Measurements from ENCODE around the gene PI4K2A. TPM values are rescaled to one million over a fixed set of nuclear protein-coding genes. Genes with fewer than 3 reads are reported as not detected.
A peak's percentile ranks its signal among the peaks of the same experiment; 100 is the strongest.
"Not testable (repeated sequence)": the region's sequence is repeated elsewhere in the genome, so short reads cannot be mapped to it uniquely, and the experiment has no call there.

PI4K2A gene
- polyA plus RNA-seq, 3 donors from 2014 or later = 12.6 to 19.6 (median 17.6) TPM

GRCh38 chr10:97666992-97667391 is 26.5 kb downstream of the PI4K2A start:
- peaks cover under 1 to 3% (median 2%) of the 10 kb centered on the region in 3 donors for H3K27me3 Mint-ChIP-seq (ENCODE audit: low read depth in 3 of 3)
- H3K4me3 Mint-ChIP-seq = no peak overlapping the region
- H3K4me1 Mint-ChIP-seq = peaks cover 11 to 12% of the 10 kb centered on the region in 2 donors
- H3K27ac Mint-ChIP-seq = no peak overlapping the region
- H3K9me3 Mint-ChIP-seq = no peaks in the 10 kb centered on the region
- peaks cover 31 to 48% (median 38%) of the 10 kb centered on the region in 3 donors for H3K36me3 Mint-ChIP-seq
- DNase-seq = no peak

DNA sequence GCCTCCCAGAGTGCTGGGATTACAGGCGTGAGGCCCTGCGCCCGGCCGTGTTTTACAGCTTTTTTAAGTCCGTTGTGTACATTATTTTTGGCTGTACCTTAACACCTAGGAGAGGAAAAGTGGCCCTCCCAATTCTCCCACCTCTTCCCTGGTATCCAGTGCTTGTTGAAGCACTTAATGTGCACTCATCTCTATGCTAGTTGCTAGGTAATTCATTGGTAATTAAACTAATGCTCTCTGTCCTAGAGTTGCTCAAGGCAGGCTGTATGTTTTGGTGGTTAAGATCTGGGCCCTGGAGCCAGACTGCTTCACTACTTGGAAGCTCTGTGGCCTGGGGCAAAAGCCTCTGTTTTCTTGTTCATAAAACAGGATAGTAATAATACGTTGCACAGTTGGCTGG is 27.0 kb downstream of the PI4K2A start:
- Mint-ChIP-seq H3K27me3 (ENCODE audit: low read depth in 3 of 3) (peaks cover 2 to 3% (median 3%) of the 10 kb centered on the region in 3 donors), H3K36me3 (peaks cover 31 to 48% (median 35%) of the 10 kb centered on the region in 3 donors), H3K4me1 (peaks cover 11 to 12% of the 10 kb centered on the region in 2 donors), H3K27ac (peak overlapping the region in 3 of 6 donors; percentile 1 to 56 (median 36)), H3K4me3 (no peak overlapping the region), H3K9me3 (no peaks in the 10 kb centered on the region)
- no peak for DNase-seq

DNA sequence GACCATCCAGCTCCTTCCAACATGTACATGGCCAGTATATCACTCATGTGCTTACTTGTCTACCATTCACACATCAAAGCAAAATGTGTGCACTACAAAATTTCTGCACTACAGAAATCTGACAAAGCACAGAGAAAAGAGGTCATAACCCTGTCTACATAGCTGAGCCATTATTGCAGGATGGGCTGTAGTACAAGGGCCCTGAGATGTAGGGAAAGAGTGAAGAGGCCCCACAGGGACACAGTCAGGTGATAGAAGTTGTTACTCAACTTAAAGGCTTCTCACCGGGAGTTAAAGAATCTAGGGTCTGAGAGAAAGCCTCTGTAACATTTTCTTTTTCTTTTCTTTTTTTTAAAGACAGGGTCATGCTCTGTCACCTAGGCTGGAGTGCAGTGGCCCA is 29.1 kb downstream of the PI4K2A start:
- Mint-ChIP-seq H3K4me1 (peaks cover 11 to 12% of the 10 kb centered on the region in 2 donors), H3K9me3 (no peaks in the 10 kb centered on the region), H3K27me3 (ENCODE audit: low read depth in 3 of 3) (peaks cover 3 to 5% (median 5%) of the 10 kb centered on the region in 3 donors), H3K27ac (peak overlapping the region in 3 of 6 donors; percentile 35 to 71 (median 64)), H3K36me3 (peaks cover 24 to 47% (median 24%) of the 10 kb centered on the region in 3 donors), H3K4me3 (no peak overlapping the region)
- no peak for DNase-seq

DNA sequence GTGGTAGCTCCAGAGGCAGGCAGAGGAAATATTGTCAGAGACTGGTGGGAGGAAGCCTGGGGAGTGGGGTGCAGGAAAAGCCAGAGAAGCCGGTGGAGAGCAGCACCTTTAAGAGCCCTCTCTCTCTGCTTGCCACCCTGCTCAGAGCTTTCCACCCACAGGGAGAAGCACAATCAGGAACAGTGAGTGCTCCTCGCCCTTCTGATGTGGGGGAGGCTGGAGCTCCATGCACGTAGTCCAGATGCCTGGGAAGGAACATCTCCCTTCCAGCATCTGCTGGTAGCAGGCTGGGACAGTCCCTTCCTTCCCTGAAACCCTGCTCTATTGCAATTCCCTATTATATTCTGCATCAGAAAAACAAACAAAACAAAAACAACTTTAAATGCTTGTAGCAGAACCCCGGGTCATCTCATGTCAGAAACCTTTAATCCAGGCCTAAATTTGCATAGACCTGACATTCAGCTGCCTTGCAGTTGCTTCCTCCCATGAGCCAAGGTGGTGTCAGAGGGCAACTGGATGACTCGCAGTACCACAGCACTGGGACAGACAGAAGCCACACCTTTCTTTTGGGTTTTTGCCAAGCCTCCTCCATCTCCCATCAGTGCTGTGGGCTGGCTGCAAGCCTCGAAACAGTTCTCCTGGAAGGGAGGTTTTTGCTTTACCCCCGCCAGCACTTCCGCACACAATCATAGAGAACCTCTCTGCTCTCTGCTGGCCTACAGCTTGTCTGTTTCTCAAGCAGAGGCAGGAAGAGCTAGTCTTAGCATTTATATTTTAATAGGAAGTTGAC is 33.5 kb downstream of the PI4K2A start:
- Mint-ChIP-seq H3K4me1 (no peaks in the 10 kb centered on the region), H3K27ac (no peak overlapping the region)

DNA sequence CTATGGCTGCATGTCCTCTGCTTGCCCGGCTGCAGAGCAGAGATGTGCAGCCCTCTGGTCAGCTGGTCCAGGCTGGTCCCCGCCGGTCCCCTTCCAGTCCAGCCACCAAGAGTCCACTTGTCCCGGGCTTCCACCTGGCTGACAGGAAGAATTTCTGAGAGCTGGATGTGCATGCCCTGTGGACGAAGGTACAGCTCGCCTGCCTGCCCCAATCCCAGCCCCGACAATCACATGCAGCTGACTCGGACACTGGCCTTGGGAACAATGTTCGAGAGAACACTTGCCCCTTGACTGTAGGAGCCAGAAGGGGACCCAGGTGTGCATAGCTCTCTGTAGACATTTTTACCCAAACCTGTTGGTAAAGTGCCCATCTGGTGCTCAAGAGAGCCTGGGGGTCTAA is 34.8 kb downstream of the PI4K2A start:
- Mint-ChIP-seq H3K36me3 (peaks cover 10 to 28% (median 10%) of the 10 kb centered on the region in 3 donors), H3K27ac (no peak overlapping the region)

More for the DNA sequence above, 33.5 kb downstream of the PI4K2A start:
- H3K4me3 Mint-ChIP-seq = no peak overlapping the region
- H3K9me3 Mint-ChIP-seq = no peaks in the 10 kb centered on the region
- no peak for DNase-seq
- peaks cover 3 to 5% (median 5%) of the 10 kb centered on the region in 3 donors for H3K27me3 Mint-ChIP-seq (ENCODE audit: low read depth in 3 of 3)
- peaks cover 10 to 32% (median 11%) of the 10 kb centered on the region in 3 donors for H3K36me3 Mint-ChIP-seq

GRCh38 chr10:97676770-97677581 is 36.5 kb downstream of the PI4K2A start:
- H3K27me3 Mint-ChIP-seq (ENCODE audit: low read depth in 3 of 3) = peaks cover 3 to 5% (median 5%) of the 10 kb centered on the region in 3 donors
- peak; percentile 46 to 55 (median 48) for DNase-seq
- H3K9me3 Mint-ChIP-seq = no peaks in the 10 kb centered on the region
- H3K4me1 Mint-ChIP-seq = no peaks in the 10 kb centered on the region
- peaks cover 6 to 23% (median 7%) of the 10 kb centered on the region in 3 donors for H3K36me3 Mint-ChIP-seq
- H3K27ac Mint-ChIP-seq = peak overlapping the region in 4 of 6 donors; percentile 59 to 69 (median 67)
- no peak overlapping the region for H3K4me3 Mint-ChIP-seq

More for the DNA sequence above, 34.8 kb downstream of the PI4K2A start:
- H3K4me1 Mint-ChIP-seq = no peaks in the 10 kb centered on the region
- H3K9me3 Mint-ChIP-seq = no peaks in the 10 kb centered on the region
- DNase-seq = no peak
- peaks cover 3 to 5% (median 5%) of the 10 kb centered on the region in 3 donors for H3K27me3 Mint-ChIP-seq (ENCODE audit: low read depth in 3 of 3)
- H3K4me3 Mint-ChIP-seq = no peak overlapping the region

DNA sequence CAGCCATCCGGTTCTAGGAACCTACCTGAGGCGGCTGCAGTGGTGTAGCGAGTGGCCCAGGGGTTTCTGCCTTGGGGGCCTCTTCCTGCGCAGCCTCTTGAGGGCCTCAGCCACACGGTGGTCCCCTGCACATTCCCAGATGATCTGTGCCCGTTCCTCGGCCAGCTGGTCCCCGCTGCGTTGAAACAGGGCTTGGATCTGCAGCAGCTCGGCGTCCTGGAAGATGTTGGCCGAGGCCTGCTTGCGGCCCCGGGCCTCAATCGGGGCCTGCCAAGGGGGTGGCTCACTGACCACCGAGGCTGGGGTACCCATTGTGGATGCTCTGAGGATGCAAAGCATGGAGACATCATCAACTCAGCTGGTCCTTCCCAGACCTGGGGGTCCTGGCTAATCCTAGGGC is 39.1 kb downstream of the PI4K2A start:
- Mint-ChIP-seq H3K27ac (no peak overlapping the region), H3K36me3 (peaks cover 0 to 7% (median 3%) of the 10 kb centered on the region in 3 donors), H3K4me3 (no peak overlapping the region), H3K4me1 (no peaks in the 10 kb centered on the region), H3K9me3 (no peaks in the 10 kb centered on the region), H3K27me3 (ENCODE audit: low read depth in 3 of 3) (peaks cover 0 to 6% (median 2%) of the 10 kb centered on the region in 3 donors)
- DNase-seq = no peak

DNA sequence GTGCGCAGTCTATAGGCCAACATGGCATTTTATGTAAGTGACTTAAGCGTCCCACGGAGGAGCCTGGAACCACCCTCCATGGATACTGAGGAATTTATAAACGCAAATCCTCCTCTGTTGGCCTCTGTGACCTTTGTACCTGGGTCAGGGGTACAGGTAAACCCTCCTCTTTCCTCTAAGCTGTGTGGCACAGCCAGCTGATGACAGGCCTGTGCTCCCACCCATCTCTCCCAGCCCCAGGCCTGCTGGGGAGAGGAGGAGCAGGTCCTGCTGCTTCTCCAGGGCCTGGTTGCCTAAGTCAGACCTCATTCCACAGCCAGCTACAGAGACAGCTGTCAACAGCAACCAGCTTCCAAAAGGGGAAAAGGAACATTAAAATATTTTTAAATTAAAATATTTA is 41.6 kb downstream of the PI4K2A start:
- H3K4me1 Mint-ChIP-seq = peaks cover 9 to 15% of the 10 kb centered on the region in 2 donors
- no peaks in the 10 kb centered on the region for H3K36me3 Mint-ChIP-seq
- H3K4me3 Mint-ChIP-seq = no peak overlapping the region
- H3K27me3 Mint-ChIP-seq (ENCODE audit: low read depth in 3 of 3) = peaks cover 0 to 6% (median 2%) of the 10 kb centered on the region in 3 donors
- no peak for DNase-seq
- H3K27ac Mint-ChIP-seq = no peak overlapping the region
- no peaks in the 10 kb centered on the region for H3K9me3 Mint-ChIP-seq

DNA sequence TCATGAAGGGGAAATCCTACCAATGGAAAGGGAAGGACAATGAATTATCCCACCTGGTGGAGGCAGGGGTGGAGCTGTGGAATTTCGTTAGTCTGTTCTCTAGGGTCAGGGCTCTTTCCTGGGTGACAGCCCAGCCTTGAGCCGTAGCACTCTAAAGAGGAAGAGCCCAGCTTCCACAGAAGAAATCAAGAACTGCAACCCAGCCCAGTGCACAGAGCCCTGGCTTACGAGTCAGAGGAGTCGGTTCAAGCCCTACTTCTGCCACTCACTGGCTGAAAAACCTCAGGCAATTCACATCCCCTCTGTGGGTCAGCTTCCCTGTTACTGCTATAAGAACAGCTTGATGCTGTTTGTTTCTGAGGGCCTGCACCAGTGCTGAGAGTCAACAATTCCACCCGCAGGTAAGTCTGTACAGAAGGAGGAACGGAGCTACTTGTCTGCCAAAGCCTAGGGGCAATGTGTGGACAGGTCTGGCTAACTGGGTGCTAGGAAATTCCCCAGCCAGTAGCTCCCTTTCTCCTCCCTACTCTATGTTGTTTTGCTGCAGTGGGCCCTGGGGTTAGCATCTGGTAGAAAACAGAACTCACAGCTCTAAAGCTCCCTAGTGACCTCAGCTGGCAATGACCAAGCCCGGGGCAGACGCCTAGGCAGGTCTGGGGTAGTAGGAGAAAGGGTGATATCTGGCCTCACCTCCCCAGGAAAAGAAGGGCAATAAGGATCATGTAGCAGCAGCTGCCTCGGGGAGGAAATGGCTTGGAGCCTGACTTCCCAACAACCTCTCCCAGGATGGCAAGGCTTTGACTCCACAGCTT is 43.3 kb downstream of the PI4K2A start:
- peaks cover 0 to 9% (median 0%) of the 10 kb centered on the region in 3 donors for H3K27me3 Mint-ChIP-seq (ENCODE audit: low read depth in 3 of 3)
- no peaks in the 10 kb centered on the region for H3K9me3 Mint-ChIP-seq
- no peak for DNase-seq
- H3K27ac Mint-ChIP-seq = no peak overlapping the region
- no peaks in the 10 kb centered on the region for H3K36me3 Mint-ChIP-seq
- peaks cover 20 to 27% of the 10 kb centered on the region in 2 donors for H3K4me1 Mint-ChIP-seq
- no peak overlapping the region for H3K4me3 Mint-ChIP-seq

DNA sequence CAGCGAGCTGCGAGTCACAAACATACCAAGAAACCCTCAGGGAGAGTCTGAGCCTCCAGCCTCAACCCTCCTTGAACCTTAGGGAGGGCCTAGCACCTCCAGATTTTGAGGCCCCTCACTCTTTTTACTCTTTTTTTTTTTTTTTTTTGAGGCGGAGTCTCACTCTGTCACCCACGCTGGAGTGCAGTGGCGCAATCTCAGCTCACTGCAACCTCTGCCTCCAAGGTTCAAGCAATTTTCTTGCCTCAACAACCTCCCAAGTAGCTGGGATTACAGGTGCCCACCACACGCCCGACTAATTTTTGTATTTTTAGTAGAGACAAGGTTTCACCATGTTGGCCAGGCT is 43.9 kb downstream of the PI4K2A start:
- not testable (repeated sequence) for DNase-seq; H3K36me3 Mint-ChIP-seq; H3K4me3 Mint-ChIP-seq; H3K27ac Mint-ChIP-seq; H3K27me3 Mint-ChIP-seq (ENCODE audit: low read depth in 3 of 3); H3K9me3 Mint-ChIP-seq
- H3K4me1 Mint-ChIP-seq = peaks cover 20 to 27% of the 10 kb centered on the region in 2 donors

GRCh38 chr10:97684866-97685394 is 44.5 kb downstream of the PI4K2A start:
- no peak for DNase-seq
- Mint-ChIP-seq H3K4me1 (peaks cover 20 to 27% of the 10 kb centered on the region in 2 donors), H3K4me3 (peak overlapping the region in 2 of 5 donors; percentile 7 to 29), H3K9me3 (no peaks in the 10 kb centered on the region), H3K27ac (peak overlapping the region in 2 of 6 donors; percentile 49), H3K36me3 (no peaks in the 10 kb centered on the region), H3K27me3 (ENCODE audit: low read depth in 3 of 3) (peaks cover 0 to 9% (median 0%) of the 10 kb centered on the region in 3 donors)

GRCh38 chr10:97685395-97685958 is 45.0 kb downstream of the PI4K2A start:
- H3K27ac Mint-ChIP-seq = peak overlapping the region in 5 of 6 donors; percentile 17 to 96 (median 49)
- H3K4me1 Mint-ChIP-seq = peaks cover 20 to 27% of the 10 kb centered on the region in 2 donors
- H3K4me3 Mint-ChIP-seq = peak overlapping the region; percentile 84 to 89 (median 88)

More at GRCh38 chr10:97685395-97685958, 45.0 kb downstream of the PI4K2A start:
- H3K9me3 Mint-ChIP-seq = no peaks in the 10 kb centered on the region
- H3K36me3 Mint-ChIP-seq = no peaks in the 10 kb centered on the region
- no peak for DNase-seq
- peaks cover 0 to 9% (median 0%) of the 10 kb centered on the region in 3 donors for H3K27me3 Mint-ChIP-seq (ENCODE audit: low read depth in 3 of 3)
